ENCODE data around the gene ACOD1.

Gene ACOD1

DNA sequence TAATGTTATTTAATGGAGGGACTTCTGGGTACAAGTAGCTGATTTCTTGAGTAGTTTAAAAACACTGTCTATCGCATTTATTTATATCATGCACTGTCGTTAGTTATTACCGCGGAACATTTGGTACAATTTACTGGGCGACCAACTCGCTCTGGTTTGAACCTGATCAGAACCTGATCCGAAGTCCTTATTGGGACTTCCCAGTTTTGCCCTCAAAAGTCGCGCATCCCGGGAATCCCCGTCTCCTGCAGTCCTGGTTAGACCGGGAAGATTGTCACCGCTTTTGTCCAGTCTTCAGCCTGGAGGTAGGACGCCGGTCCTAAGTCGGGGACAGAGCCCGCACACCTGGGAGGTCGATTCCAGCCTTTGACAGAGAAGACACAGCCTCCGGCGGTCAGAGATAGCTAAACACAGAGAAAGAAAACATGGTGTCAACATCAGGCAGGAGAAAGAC lies 44.3 kb downstream of the ACOD1 start:
- no peak for DNase-seq

DNA sequence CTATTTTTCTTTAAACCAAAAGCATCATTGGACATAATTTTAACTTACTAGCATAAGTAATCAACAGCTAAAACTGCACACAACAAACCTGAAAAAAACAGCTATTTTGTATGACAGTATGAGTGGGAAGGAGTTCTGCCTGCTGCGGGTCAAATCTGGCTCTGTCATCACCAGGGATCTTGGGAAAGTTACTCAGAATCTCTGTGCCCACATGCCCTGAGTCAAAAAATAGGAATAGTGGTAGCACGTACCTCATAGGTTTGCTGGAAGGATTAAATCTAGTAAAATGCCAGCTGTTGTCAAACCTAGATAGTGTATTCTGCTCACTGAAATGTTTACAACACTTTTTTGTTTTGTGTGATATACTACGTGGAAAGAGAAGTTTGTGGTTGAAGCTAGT lies 44.7 kb downstream of the ACOD1 start:
- DNase-seq = no peak

DNA sequence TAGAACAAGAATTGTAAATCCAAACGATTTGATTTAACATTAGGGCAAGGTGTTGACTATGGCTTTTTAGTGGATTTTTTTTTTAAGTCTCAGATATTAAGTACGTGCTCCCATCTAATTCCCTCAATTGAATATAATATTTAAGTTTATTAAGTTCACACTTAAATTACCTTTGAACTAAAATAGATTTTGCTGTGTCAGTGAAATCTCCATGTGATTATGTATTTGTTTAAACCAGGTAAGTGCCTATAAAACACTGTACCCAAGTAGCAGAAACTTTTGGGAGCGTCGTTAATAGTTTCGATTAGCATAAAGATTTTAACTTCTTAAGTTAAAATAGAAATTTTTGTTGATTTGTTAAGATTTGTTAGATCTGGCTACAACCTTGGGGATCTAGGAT lies 45.2 kb downstream of the ACOD1 start:
- DNase-seq = no peak

DNA sequence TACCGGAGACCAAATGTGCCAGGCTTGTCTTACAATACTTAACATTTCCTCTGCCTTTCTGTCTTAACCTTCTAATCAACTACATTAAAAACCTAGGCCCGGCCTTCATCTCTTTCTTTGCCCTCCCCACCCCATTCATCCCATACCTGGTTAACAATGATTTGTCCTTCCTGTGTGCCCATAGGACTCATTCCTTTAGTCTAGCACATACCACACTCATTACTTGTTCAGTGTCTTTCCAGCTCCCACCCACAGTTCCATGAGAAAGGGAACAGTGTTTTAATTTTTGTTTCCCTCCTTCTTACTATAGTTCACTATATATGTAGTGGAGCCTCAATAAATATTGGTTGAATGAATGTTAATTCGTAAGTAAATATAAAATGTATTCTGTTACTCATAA lies 46.0 kb downstream of the ACOD1 start:
- no peak for DNase-seq

DNA sequence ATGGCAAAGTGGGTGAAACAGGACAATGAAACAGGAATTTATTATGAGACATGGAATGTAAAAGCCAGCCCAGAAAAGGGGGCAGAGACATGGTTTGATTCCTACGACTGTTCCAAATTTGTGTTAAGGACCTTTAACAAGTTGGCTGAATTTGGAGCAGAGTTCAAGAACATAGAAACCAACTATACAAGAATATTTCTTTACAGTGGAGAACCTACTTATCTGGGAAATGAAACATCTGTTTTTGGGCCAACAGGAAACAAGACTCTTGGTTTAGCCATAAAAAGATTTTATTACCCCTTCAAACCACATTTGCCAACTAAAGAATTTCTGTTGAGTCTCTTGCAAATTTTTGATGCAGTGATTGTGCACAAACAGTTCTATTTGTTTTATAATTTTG lies 52.2 kb downstream of the ACOD1 start:
- DNase-seq = no peak

DNA sequence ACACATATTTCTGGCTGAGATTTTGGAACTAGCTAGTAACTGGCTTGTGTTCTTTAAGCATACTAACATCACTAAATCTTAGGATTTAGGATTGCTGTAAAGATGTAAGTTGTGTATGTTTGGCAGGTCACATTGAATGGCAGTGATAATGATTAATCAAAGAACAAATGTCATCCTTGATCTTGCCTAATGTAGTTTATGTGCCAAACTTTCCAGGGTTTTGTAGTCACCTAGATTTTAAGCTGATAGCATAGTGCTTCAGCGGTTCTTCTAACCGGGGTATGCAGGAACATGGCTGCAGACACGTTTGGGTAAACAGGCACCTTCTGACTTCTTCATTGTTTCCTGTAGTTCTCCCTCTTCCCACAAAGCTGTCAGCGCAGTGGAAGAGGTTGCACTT lies 53.2 kb downstream of the ACOD1 start:
- DNase-seq = no peak

DNA sequence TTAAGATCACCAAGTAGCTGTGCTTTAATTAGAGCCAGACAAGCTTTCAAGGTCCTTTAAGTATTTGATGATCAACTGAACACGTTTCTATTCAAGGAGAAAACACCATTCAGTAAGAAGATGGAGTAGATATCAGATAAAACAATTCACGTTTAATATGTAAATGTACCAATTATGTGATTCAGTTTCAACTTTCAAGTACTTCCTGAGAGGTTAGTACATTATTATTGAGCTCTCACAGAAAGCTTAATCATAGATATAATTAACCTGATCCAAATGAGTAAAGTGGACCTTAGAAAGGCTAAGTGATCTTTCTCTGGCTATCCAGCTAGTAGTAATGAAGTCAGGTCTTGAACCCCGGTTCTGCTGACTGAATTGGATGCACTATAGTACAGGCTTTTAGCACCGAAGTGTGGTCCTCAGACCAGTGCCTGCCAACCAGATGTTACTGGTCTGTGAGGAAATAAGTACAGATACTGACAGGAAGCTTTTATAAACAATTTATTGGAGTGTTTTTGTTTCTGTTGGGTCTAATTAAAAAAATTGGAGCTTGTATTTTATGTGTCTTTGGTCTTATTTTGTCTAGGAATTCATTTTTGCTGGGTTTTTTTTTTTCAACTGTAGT lies 53.8 kb downstream of the ACOD1 start:
- DNase-seq = no peak

DNA sequence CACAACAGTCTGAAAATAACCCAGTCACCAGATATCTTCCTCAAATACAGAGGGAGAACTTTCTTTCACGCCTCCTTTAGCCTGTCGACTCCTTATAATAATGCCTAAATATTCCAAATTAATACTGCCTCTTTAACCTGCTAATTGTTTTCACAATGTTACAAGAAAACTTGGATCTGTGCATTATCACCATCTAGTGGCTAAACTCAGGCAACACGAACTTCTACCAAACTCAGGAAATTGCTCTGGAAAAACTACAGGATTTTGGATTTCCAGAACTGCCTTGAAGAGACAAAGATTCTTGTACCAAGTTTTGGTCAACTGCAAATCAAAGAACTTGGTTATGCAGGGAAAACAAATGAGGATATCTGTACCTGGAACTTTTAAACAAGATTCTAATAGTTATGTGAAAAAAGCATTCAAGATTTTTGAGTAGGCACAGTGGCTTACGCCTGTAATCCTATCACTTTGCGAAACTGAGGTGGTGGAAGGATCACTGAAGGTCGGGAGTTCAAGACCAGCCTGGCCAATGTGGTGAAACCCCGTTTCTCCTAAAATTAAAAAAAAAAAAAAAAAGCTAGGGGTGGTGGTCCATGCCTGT lies 54.4 kb downstream of the ACOD1 start:
- no peak for DNase-seq

All from T-helper 9 cell (primary cell).